GM12873 (cell line): ENCODE results near the gene TNFRSF18.

Source experiments
- CTCF ChIP-seq: IDR thresholded peaks from 2 replicates; pipeline ENCODE4 v1.5.1; 2012; ENCODE audit warnings: low read depth, mild to moderate bottlenecking, moderate library complexity, low read length, control low read depth; ENCODE audit not compliant: insufficient read depth; ENCODE audit errors: missing control alignments

The TNFRSF18 gene

GRCh38 chr1:1204425-1204920 is 1.9 kb downstream of the TNFRSF18 start:
- TF ChIP-seq CTCF = no peak

GRCh38 chr1:1203561-1204424 is 2.6 kb downstream of the TNFRSF18 start:
- no peak for TF ChIP-seq CTCF

- TF ChIP-seq CTCF = no peak
These were observed 3.4 kb downstream of the TNFRSF18 start for GRCh38 chr1:1202831-1203560.

GRCh38 chr1:1200876-1201810 is 5.2 kb downstream of the TNFRSF18 start:
- TF ChIP-seq CTCF = no peak

GRCh38 chr1:1199961-1200875 is 6.2 kb downstream of the TNFRSF18 start:
- TF ChIP-seq CTCF = no peak

GRCh38 chr1:1199141-1199960 is 7.0 kb downstream of the TNFRSF18 start:
- TF ChIP-seq CTCF = no peak
